HG02870 (cell line): ENCODE data around the gene EXTL1.

Experiments used
- ATAC-seq: cut with Tn5 transposase; IDR thresholded peaks from one replicate; pipeline ENCODE4 v1.9.1; 2021; ENCODE audit warnings: mild to moderate bottlenecking, moderate library complexity; ENCODE audit not compliant: unreplicated experiment

Gene EXTL1

GRCh38 chr1:26022404-26022779 is 817 bp downstream of the EXTL1 start:
- no peak for ATAC-seq

GRCh38 chr1:26023009-26023408 is 1.4 kb downstream of the EXTL1 start:
- no peak for ATAC-seq

- no peak for ATAC-seq
These were observed 2.3 kb downstream of the EXTL1 start for GRCh38 chr1:26023826-26024225.

- ATAC-seq, result no peak
These were observed 3.5 kb downstream of the EXTL1 start for GRCh38 chr1:26025060-26025459.

- ATAC-seq, result no peak
These were observed 3.9 kb downstream of the EXTL1 start for GRCh38 chr1:26025517-26025916.

GRCh38 chr1:26027716-26028489 is 6.3 kb downstream of the EXTL1 start:
- no peak for ATAC-seq

GRCh38 chr1:26028490-26028980 is 7.0 kb downstream of the EXTL1 start:
- ATAC-seq, result no peak

- no peak for ATAC-seq
These were observed 7.7 kb downstream of the EXTL1 start for GRCh38 chr1:26029054-26029863.

- ATAC-seq, result no peak
These were observed 8.4 kb downstream of the EXTL1 start for GRCh38 chr1:26029864-26030481.

GRCh38 chr1:26031196-26031595 is 9.6 kb downstream of the EXTL1 start:
- ATAC-seq, result no peak

- ATAC-seq, result no peak
These were observed 10.1 kb downstream of the EXTL1 start for GRCh38 chr1:26031611-26032220.

GRCh38 chr1:26032656-26033357 is 11.2 kb downstream of the EXTL1 start:
- no peak for ATAC-seq

GRCh38 chr1:26034504-26035202 is 13.1 kb downstream of the EXTL1 start:
- ATAC-seq, result no peak

- peak; percentile 85 for ATAC-seq
These were observed 13.8 kb downstream of the EXTL1 start for GRCh38 chr1:26035203-26035958.

- ATAC-seq, result peak; percentile 38
These were observed 14.6 kb downstream of the EXTL1 start for GRCh38 chr1:26035959-26036755.

GRCh38 chr1:26036756-26037281 is 15.2 kb downstream of the EXTL1 start:
- ATAC-seq, result no peak

- ATAC-seq, result no peak
These were observed 16.3 kb downstream of the EXTL1 start for GRCh38 chr1:26037904-26038303.

GRCh38 chr1:26038477-26038876 is 16.9 kb downstream of the EXTL1 start:
- no peak for ATAC-seq
